ENCODE results near the gene STK11IP.

The STK11IP gene

DNA sequence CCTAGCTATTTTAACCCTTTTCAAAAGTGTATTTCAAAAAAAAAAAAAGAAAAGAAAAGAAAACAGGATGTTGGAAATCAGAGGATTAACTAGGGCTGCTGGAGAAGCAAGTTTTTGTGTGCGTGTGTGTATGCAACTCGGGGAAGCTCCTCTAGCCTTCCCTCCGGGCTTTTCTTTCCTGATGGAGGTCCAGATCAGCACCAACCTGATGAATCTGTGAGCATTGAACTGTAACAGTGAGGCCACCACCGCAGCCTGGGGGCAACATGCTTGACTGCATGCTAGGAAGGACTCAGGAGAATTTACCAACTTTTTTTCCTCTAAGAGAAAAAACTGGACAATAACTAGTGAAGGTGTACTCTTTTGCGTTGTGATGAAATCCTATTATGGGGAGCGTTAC, 28.6 kb upstream of the STK11IP start:
- Histone ChIP-seq H3K27me3 (ENCODE audit: insufficient read depth, poor library complexity, severe bottlenecking) (peaks cover 9% of the 10 kb centered on the region), H3K27ac (replicated peaks) (no peak overlapping the region), H3K4me3 (replicated peaks; ENCODE audit: insufficient read depth, low read length) (no peak overlapping the region)
- TF ChIP-seq GABPA (IDR thresholded peaks at IDR 0.05; ENCODE audit: low read depth) = no peak
- no peak for DNase-seq (ENCODE audit: low read depth in 1 of 2, low spot score in 1 of 2)

DNA sequence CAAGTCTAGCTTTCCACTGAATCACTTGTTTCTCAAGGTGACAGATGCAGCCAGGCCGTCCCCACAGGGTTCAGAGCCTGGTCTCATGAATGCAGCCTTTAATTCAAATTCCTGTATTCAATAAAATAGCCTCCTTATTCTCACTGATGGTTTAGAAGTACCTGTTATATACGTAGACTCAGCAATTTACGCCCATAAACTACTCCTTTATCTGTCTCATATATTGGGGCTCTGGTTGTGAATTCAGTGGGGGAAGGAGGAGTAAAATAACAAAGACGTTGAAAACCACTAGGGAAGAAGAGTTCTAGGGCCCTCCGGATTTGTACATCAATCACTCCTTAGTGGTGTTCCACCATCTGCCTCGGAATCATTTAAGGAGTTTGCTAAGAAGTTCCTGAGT, 28.0 kb upstream of the STK11IP start:
- no peak for DNase-seq (ENCODE audit: low read depth in 1 of 2, low spot score in 1 of 2)
- TF ChIP-seq SPI1 (IDR thresholded peaks at IDR 0.05; ENCODE audit: borderline replicate concordance, low read depth) = no peak
- TF ChIP-seq, protein P1, sequence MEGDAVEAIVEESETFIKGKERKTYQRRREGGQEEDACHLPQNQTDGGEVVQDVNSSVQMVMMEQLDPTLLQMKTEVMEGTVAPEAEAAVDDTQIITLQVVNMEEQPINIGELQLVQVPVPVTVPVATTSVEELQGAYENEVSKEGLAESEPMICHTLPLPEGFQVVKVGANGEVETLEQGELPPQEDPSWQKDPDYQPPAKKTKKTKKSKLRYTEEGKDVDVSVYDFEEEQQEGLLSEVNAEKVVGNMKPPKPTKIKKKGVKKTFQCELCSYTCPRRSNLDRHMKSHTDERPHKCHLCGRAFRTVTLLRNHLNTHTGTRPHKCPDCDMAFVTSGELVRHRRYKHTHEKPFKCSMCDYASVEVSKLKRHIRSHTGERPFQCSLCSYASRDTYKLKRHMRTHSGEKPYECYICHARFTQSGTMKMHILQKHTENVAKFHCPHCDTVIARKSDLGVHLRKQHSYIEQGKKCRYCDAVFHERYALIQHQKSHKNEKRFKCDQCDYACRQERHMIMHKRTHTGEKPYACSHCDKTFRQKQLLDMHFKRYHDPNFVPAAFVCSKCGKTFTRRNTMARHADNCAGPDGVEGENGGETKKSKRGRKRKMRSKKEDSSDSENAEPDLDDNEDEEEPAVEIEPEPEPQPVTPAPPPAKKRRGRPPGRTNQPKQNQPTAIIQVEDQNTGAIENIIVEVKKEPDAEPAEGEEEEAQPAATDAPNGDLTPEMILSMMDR (IDR thresholded peaks at IDR 0.05; ENCODE audit: insufficient read depth, low read length) = no peak
- no peak for TF ChIP-seq GABPA (IDR thresholded peaks at IDR 0.05; ENCODE audit: low read depth)
- TF ChIP-seq, protein P2, sequence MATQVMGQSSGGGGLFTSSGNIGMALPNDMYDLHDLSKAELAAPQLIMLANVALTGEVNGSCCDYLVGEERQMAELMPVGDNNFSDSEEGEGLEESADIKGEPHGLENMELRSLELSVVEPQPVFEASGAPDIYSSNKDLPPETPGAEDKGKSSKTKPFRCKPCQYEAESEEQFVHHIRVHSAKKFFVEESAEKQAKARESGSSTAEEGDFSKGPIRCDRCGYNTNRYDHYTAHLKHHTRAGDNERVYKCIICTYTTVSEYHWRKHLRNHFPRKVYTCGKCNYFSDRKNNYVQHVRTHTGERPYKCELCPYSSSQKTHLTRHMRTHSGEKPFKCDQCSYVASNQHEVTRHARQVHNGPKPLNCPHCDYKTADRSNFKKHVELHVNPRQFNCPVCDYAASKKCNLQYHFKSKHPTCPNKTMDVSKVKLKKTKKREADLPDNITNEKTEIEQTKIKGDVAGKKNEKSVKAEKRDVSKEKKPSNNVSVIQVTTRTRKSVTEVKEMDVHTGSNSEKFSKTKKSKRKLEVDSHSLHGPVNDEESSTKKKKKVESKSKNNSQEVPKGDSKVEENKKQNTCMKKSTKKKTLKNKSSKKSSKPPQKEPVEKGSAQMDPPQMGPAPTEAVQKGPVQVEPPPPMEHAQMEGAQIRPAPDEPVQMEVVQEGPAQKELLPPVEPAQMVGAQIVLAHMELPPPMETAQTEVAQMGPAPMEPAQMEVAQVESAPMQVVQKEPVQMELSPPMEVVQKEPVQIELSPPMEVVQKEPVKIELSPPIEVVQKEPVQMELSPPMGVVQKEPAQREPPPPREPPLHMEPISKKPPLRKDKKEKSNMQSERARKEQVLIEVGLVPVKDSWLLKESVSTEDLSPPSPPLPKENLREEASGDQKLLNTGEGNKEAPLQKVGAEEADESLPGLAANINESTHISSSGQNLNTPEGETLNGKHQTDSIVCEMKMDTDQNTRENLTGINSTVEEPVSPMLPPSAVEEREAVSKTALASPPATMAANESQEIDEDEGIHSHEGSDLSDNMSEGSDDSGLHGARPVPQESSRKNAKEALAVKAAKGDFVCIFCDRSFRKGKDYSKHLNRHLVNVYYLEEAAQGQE (IDR thresholded peaks at IDR 0.05; ENCODE audit: insufficient replicate concordance, low read depth) = no peak
- TF ChIP-seq POLR2AphosphoS5 (IDR thresholded peaks at IDR 0.05; ENCODE audit: low read depth) = no peak
- H3K27ac ChIP-seq (replicated peaks) = no peak overlapping the region
- no peak overlapping the region for H3K4me3 ChIP-seq (replicated peaks; ENCODE audit: insufficient read depth, low read length)
- peaks cover 9% of the 10 kb centered on the region for H3K27me3 ChIP-seq (ENCODE audit: insufficient read depth, poor library complexity, severe bottlenecking)

DNA sequence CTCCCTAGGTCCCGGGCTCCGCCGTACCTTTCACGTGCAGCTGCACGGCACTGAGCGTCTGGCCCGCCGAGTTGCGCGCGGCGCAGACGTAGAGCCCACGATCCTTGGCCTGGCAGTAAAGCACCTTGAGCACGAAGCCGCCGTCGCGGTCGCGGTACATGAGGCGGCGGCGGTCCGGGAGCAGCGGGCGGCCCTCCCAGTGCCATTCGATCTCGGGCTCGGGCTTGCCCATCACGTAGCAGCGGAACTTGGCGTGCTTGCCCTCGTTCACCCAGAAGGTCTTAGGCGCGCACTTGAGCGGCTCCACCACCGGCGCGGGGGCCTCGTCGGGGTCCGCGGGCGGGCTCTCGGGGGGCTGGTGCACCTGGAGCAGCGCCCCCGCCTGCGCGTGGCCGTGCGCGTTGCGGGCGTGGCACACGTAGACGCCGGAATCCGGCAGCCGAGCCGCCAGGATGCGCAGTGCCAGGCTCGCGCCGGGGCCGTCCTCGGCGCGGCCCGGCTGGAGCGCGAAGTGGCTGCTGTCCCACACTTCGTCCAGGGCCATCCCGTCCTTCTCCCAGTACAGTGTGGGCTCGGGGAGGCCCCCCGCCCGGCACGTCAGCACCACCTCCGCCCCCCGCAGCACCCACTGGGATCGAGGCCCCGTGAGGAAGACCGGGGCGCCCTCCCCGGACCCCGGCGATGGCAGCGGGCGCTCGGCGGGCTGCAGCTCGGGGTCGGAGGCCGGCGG, 27.3 kb upstream of the STK11IP start:
- H3K27ac ChIP-seq (replicated peaks) = no peak overlapping the region
- no peak for DNase-seq (ENCODE audit: low read depth in 1 of 2, low spot score in 1 of 2)
- peak overlapping the region; percentile 25 for H3K4me3 ChIP-seq (replicated peaks; ENCODE audit: insufficient read depth, low read length)
- TF ChIP-seq POLR2AphosphoS5 (IDR thresholded peaks at IDR 0.05; ENCODE audit: low read depth) (no peak), GABPA (IDR thresholded peaks at IDR 0.05; ENCODE audit: low read depth) (no peak), SPI1 (IDR thresholded peaks at IDR 0.05; ENCODE audit: borderline replicate concordance, low read depth) (no peak)
- TF ChIP-seq, protein P2 (IDR thresholded peaks at IDR 0.05; ENCODE audit: insufficient replicate concordance, low read depth) = no peak
- TF ChIP-seq, protein P1 (IDR thresholded peaks at IDR 0.05; ENCODE audit: insufficient read depth, low read length) = no peak
- H3K27me3 ChIP-seq (ENCODE audit: insufficient read depth, poor library complexity, severe bottlenecking) = peaks cover 9% of the 10 kb centered on the region

DNA sequence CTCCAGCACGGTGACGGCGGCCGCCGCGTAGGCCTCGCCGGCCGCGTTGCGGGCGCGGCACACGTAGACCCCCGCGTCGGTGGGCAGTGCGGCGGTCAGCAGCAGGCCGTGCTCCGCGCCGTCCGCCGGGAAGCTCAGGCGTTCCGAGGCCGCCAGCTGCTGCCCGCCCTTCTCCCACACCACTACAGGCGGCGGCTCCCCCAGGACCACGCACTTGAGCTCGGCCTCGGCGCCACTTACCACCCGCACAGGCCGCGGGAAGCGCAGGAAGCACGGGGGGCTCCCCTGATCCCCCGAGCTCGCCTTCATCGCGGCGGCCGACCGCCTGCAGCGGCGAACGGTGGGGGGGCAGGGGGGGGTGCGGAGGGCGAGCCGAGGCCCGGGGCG, 26.7 kb upstream of the STK11IP start:
- Histone ChIP-seq H3K4me3 (replicated peaks; ENCODE audit: insufficient read depth, low read length) (peak overlapping the region; percentile 37), H3K27me3 (ENCODE audit: insufficient read depth, poor library complexity, severe bottlenecking) (peaks cover 9% of the 10 kb centered on the region), H3K27ac (replicated peaks) (no peak overlapping the region)
- no peak for TF ChIP-seq POLR2AphosphoS5 (IDR thresholded peaks at IDR 0.05; ENCODE audit: low read depth)
- TF ChIP-seq, protein P2 (IDR thresholded peaks at IDR 0.05; ENCODE audit: insufficient replicate concordance, low read depth) = no peak
- no peak for TF ChIP-seq SPI1 (IDR thresholded peaks at IDR 0.05; ENCODE audit: borderline replicate concordance, low read depth)
- no peak for DNase-seq (ENCODE audit: low read depth in 1 of 2, low spot score in 1 of 2)
